DOHH2 (cell line): ENCODE data around the gene GLI2.

Experiments
- H3F3A ChIP-seq: fragments of 200-600 bp; sonication (generic), shearing (Covaris generic); 2 replicates; pipeline ENCODE4 v1.6.0; 2016; ENCODE audit warnings: antibody characterized with exemption, mild to moderate bottlenecking; ENCODE audit not compliant: control insufficient read depth, insufficient read depth
- H3K27ac ChIP-seq: fragments of 200-600 bp; sonication (generic); 2 replicates; pipeline ENCODE4 v1.5.1; 2014; ENCODE audit warnings: low read depth, mild to moderate bottlenecking, low read length, moderate library complexity
- H3K27me3 ChIP-seq: fragments of 200-600 bp; sonication (generic); 2 replicates; pipeline ENCODE4 v1.6.1; 2014; ENCODE audit warnings: mild to moderate bottlenecking, low read length, mixed read lengths; ENCODE audit not compliant: control insufficient read depth
- H3K36me3 ChIP-seq: fragments of 200-600 bp; sonication (generic); 2 replicates; pipeline ENCODE4 v1.6.1; 2014; ENCODE audit warnings: mild to moderate bottlenecking, low read length, moderate library complexity, mixed read lengths; ENCODE audit not compliant: control insufficient read depth
- H3K4me1 ChIP-seq: fragments of 200-600 bp; sonication (generic); 2 replicates; pipeline ENCODE4 v1.6.1; 2014; ENCODE audit warnings: mild to moderate bottlenecking, low read length, mixed read lengths; ENCODE audit not compliant: control insufficient read depth
- H3K4me2 ChIP-seq: fragments of 200-600 bp; sonication (generic); 2 replicates; pipeline ENCODE4 v1.6.0; 2014; ENCODE audit warnings: mild to moderate bottlenecking, low read length, moderate library complexity
- H3K4me3 ChIP-seq: fragments of 200-600 bp; sonication (generic); 2 replicates; pipeline ENCODE4 v1.5.1; 2014; ENCODE audit warnings: mild to moderate bottlenecking, low read length, mixed read lengths
- H3K79me2 ChIP-seq: fragments of 200-600 bp; sonication (generic); 2 replicates; pipeline ENCODE4 v1.6.1; 2014; ENCODE audit warnings: mild to moderate bottlenecking, low read length, mixed read lengths; ENCODE audit not compliant: control insufficient read depth
- H3K9me2 ChIP-seq: fragments of 200-600 bp; sonication (generic); replicated peaks from 2 replicates; pipeline ENCODE4 v1.6.1; 2014; ENCODE audit warnings: mild to moderate bottlenecking, low read length, mixed read lengths; ENCODE audit not compliant: control insufficient read depth
- H3K9me3 ChIP-seq: fragments of 200-600 bp; sonication (generic); 2 replicates; pipeline ENCODE4 v1.6.1; 2014; ENCODE audit warnings: antibody characterized with exemption, low read length, mixed read lengths; ENCODE audit not compliant: control insufficient read depth, insufficient read depth
- H4K20me1 ChIP-seq: fragments of 200-600 bp; sonication (generic); 2 replicates; pipeline ENCODE4 v1.6.0; 2014; ENCODE audit warnings: low read depth, mild to moderate bottlenecking, antibody characterized with exemption, low read length, moderate library complexity; ENCODE audit not compliant: control insufficient read depth, insufficient read depth
- CTCF ChIP-seq: fragments of 200-600 bp; sonication (generic); IDR thresholded peaks from one replicate; pipeline ENCODE4 v1.5.1; 2014; ENCODE audit warnings: antibody characterized with exemption, mild to moderate bottlenecking, low read depth, low read length; ENCODE audit not compliant: poor library complexity, severe bottlenecking
- EZH2phosphoT487 ChIP-seq: fragments of 200-600 bp; sonication (generic); IDR thresholded peaks from 2 replicates; pipeline ENCODE4 v1.6.1; 2017; ENCODE audit warnings: borderline replicate concordance, mild to moderate bottlenecking, antibody characterized with exemption, low read length, moderate library complexity, mixed read lengths

Gene GLI2

GRCh38 chr2:120735746-120736170 is at the start of gene GLI2:
Gene GLI2 (plus strand): TSS chr2:120735868. CDS start chr2:120797321, 61,453 bp downstream.
- Histone ChIP-seq H3K4me1 (no peaks in the 10 kb centered on the region), H3K27me3 (peaks cover 38% of the 10 kb centered on the region), H3K27ac (no peak within 1 kb of the TSS)

GRCh38 chr2:120685974-120686297 is 49.7 kb upstream of the GLI2 start:
- no peak overlapping the region for H3K4me2 ChIP-seq
- H3K4me3 ChIP-seq, result no peak overlapping the region
- H3K4me1 ChIP-seq, result no peaks in the 10 kb centered on the region
- no peaks in the 10 kb centered on the region for H3K27me3 ChIP-seq
- no peaks in the 10 kb centered on the region for H3K79me2 ChIP-seq
- no peaks in the 10 kb centered on the region for H3F3A ChIP-seq
- H3K36me3 ChIP-seq, result no peaks in the 10 kb centered on the region
- TF ChIP-seq CTCF, result no peak
- no peak for TF ChIP-seq EZH2phosphoT487
- no peak overlapping the region for H3K27ac ChIP-seq
- no peaks in the 10 kb centered on the region for H3K9me2 ChIP-seq
- no peaks in the 10 kb centered on the region for H4K20me1 ChIP-seq
- H3K9me3 ChIP-seq, result no peaks in the 10 kb centered on the region

More at GRCh38 chr2:120735746-120736170, at the start of gene GLI2:
- peak within 1 kb of the TSS; percentile 33 for H3K4me2 ChIP-seq
- no peaks in the 10 kb centered on the region for H3K9me3 ChIP-seq
- no peak within 1 kb of the TSS; the same call in 1 of the 2 replicates for H3K4me3 ChIP-seq
- no peaks in the 10 kb centered on the region for H3K9me2 ChIP-seq
- H3K79me2 ChIP-seq, result no peaks in the 10 kb centered on the region
- no peaks in the 10 kb centered on the region for H4K20me1 ChIP-seq
- TF ChIP-seq EZH2phosphoT487 (no peak), CTCF (peak; percentile 52)
- H3K36me3 ChIP-seq, result no peaks in the 10 kb centered on the region
- no peaks in the 10 kb centered on the region for H3F3A ChIP-seq

GRCh38 chr2:120686511-120687168 is 49.0 kb upstream of the GLI2 start:
- Histone ChIP-seq H3K27me3 (no peaks in the 10 kb centered on the region), H3K4me1 (no peaks in the 10 kb centered on the region), H3K9me2 (no peaks in the 10 kb centered on the region), H3K4me2 (no peak overlapping the region), H3F3A (no peaks in the 10 kb centered on the region), H3K79me2 (no peaks in the 10 kb centered on the region), H3K4me3 (no peak overlapping the region), H3K36me3 (no peaks in the 10 kb centered on the region), H3K9me3 (no peaks in the 10 kb centered on the region), H3K27ac (no peak overlapping the region), H4K20me1 (no peaks in the 10 kb centered on the region)
- TF ChIP-seq CTCF, result peak; percentile 80
- TF ChIP-seq EZH2phosphoT487, result no peak
